DMS 273 (cell line): ENCODE results near the gene ARHGEF4.
"Not testable (repeated sequence)": the region's sequence is repeated elsewhere in the genome, so short reads cannot be mapped to it uniquely, and the experiment has no call there.

ENCODE experiments used
- DNase-seq: peaks from one replicate; lab custom pipeline; 2025; ENCODE audit not compliant: unreplicated experiment; lab: John Stamatoyannopoulos, UW

Gene ARHGEF4

GRCh38 chr2:131075578-131075977, 238.9 kb downstream of the ARHGEF4 start:
- not testable (repeated sequence) for DNase-seq

DNA sequence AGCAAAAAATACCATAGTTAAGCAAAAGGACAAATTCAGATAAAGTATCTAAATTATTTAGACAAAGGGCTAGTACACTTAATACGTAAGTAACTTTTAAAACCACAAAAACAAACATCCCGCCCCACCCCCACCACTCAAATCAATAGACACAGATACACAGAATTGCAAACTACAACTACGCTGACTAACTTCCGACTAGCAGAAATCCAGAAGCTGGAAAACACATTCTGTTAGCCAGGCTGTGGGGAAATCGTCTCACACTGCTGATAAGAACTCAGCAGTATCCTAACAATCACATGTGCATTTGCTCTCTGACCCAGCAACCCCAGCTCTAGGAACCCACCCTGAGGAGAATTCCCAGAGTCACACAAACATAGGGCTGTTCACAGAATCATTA, 240.0 kb downstream of the ARHGEF4 start:
- DNase-seq, result no peak

GRCh38 chr2:131077182-131077846, 240.6 kb downstream of the ARHGEF4 start:
- DNase-seq, result no peak

DNA sequence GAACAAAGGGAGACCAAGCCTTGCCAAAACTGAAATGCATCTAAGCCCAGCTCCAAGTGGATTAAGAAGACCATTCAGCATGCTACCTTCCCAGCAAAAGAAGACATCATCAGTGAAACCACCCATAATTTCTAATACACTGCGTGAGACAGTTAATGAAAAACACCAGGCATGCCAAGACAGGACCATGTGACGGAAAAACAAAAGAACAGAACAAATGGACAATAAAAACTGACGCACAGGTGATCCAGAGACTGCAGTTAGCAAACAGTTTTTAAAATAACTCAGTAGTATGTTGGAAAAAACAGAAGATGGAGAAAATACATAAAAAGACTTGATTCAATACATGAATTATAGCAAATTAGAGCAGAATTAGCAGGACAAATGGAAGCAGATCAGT, 241.3 kb downstream of the ARHGEF4 start:
- no peak for DNase-seq

- not testable (repeated sequence) for DNase-seq
These were observed 243.2 kb downstream of the ARHGEF4 start for GRCh38 chr2:131079931-131080330.

DNA sequence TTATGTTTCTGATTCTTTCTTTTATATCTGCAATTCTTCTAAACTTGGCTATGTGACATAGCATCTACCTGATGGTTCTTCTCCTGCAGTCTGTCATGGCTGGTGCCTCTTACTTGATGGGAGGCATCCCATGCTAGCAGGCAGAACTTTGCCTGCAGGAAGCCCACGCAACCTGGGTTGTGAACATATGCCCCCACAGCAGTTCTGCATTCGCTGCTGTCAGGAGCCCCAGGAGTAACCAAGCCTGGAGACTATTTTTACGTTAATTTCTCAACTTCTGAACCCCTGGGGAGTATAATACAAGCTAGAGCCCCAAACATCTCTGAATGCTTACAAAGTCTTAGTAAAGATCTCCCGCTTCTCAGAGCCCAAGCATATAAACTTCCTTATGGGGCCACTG, 244.5 kb downstream of the ARHGEF4 start:
- DNase-seq, result no peak

DNA sequence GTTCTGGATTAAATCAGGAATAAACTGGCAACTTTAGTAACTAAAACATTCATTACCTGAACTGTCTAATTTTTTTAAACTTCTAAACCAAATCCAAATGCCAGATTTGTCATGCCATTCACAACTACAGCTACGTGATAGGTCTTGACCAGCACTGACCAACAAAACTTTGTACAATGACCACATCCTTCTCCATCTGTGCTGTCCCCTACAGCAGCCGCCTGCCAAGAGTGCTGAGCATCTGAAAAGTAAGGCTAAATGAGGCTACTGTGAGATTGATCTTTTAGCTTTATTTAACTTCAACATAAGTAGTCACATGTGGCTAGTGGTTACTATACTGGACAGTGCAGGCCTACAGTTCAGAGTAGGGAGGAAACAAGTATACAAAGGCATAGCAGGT, 248.9 kb downstream of the ARHGEF4 start:
- no peak for DNase-seq

GRCh38 chr2:131092458-131093005, 255.8 kb downstream of the ARHGEF4 start:
- DNase-seq, result no peak

GRCh38 chr2:131093006-131093695, 256.4 kb downstream of the ARHGEF4 start, which contains the start of gene FAM168B:
FAM168B (minus strand) TSS chr2:131093460; CDS start chr2:131082646, 10,814 bp downstream.
- peak; percentile 97 for DNase-seq

GRCh38 chr2:131093696-131094462, 257.2 kb downstream of the ARHGEF4 start:
- DNase-seq, result peak; percentile 91

GRCh38 chr2:131094463-131095281, 258.0 kb downstream of the ARHGEF4 start:
- peak; percentile 21 for DNase-seq
